GM12878 (cell line): ENCODE results near the gene OR52E6. TPM values are rescaled to one million over a fixed set of nuclear protein-coding genes. Genes with fewer than 3 reads are reported as not detected.

Experiments
- ATAC-seq: fragments of 200-7000 bp; cut with Tn5 transposase; 3 replicates; pipeline ENCODE4 v1.9.1; 2020; ENCODE audit warnings: mild to moderate bottlenecking, moderate library complexity
- BruUV-seq: library from RNA; stranded (reverse); fragments of 400-500 nt; replicated peaks from 2 replicates; lab custom pipeline; 2021; lab: Mats Ljungman, UMichigan
- CTCF ChIA-PET: fragments of 300-600 bp; sonication (Branson Sonifier 250); formaldehyde crosslinking; extraction: SDS; loops from one replicate; lab custom pipeline; 2021; ENCODE audit warnings: inconsistent platforms; lab: Yijun Ruan, JAX
- POLR2A ChIA-PET: fragments of 350-600 bp; formaldehyde crosslinking; extraction: SDS; loops from one replicate; lab custom pipeline; 2021; ENCODE audit warnings: inconsistent platforms; lab: Charles Lee
- RAD21 ChIA-PET: fragments of 300-600 bp; sonication (Branson Sonifier 250); formaldehyde crosslinking; loops from one replicate; lab custom pipeline; 2023; ENCODE audit warnings: antibody characterized with exemption; ENCODE audit not compliant: unreplicated experiment; lab: Charles Lee
- SMC1A ChIA-PET: fragments of 300-600 bp; sonication (Branson Sonifier 250); formaldehyde crosslinking; loops from one replicate; lab custom pipeline; 2023; ENCODE audit not compliant: unreplicated experiment, uncharacterized antibody; lab: Charles Lee
- DNase-seq: peaks from one replicate; pipeline ENCODE4 v3.0.0-alpha.2; 2011; ENCODE audit warnings: low read depth, low spot score
- FAIRE-seq: peaks from 3 replicates; lab custom pipeline; 2011; peaks lifted over from hg19 to GRCh38; lab: Jason Lieb, UNC
- H2AFZ ChIP-seq: 2 replicates; pipeline ENCODE4 v1.6.0; 2011; ENCODE audit warnings: low read depth, low read length, control low read depth; ENCODE audit not compliant: control insufficient read depth
- H3K27ac ChIP-seq: 2 replicates; pipeline ENCODE4 v1.5.1; 2011; ENCODE audit warnings: control low read depth; ENCODE audit not compliant: control insufficient read depth, insufficient read depth
- H3K27me3 ChIP-seq, 2 experiments: replicated peaks in 1 of 2; 2 replicates each; pipeline versions ENCODE4 v1.6.0 to v1.6.1; 2011; ENCODE audit warnings: low read length in 1 of 2; ENCODE audit not compliant: control insufficient read depth in 2 of 2, insufficient read depth in 2 of 2
- H3K36me3 ChIP-seq, 2 experiments: 2 replicates each; pipeline ENCODE4 v1.5.1; 2011; ENCODE audit warnings: low read length in 1 of 2; ENCODE audit not compliant: control insufficient read depth in 2 of 2, insufficient read depth in 2 of 2
- H3K4me1 ChIP-seq: 2 replicates; pipeline ENCODE4 v1.6.1; 2011; ENCODE audit warnings: mild to moderate bottlenecking, low read length, moderate library complexity, mixed read lengths; ENCODE audit not compliant: control insufficient read depth, insufficient read depth
- H3K4me2 ChIP-seq: 2 replicates; pipeline ENCODE4 v1.6.0; 2011; ENCODE audit warnings: control low read depth; ENCODE audit not compliant: control insufficient read depth, insufficient read depth
- H3K4me3 ChIP-seq: fragments of 200-600 bp; sonication (generic); 2 replicates; pipeline ENCODE4 v1.5.1; 2016
- H3K79me2 ChIP-seq: 2 replicates; pipeline ENCODE4 v1.6.0; 2011; ENCODE audit warnings: low read length; ENCODE audit not compliant: control insufficient read depth, insufficient read depth
- H3K9ac ChIP-seq: 2 replicates; pipeline ENCODE4 v1.8.0; 2011; ENCODE audit warnings: low read length, control low read depth, mixed read lengths; ENCODE audit not compliant: control insufficient read depth, insufficient read depth
- H3K9me3 ChIP-seq: replicated peaks from 3 replicates; pipeline ENCODE4 v1.5.1; 2011; ENCODE audit warnings: mild to moderate bottlenecking, low read length; ENCODE audit not compliant: control insufficient read depth, insufficient read depth
- H4K20me1 ChIP-seq: 2 replicates; pipeline ENCODE4 v1.6.0; 2011; ENCODE audit not compliant: control insufficient read depth, insufficient read depth
- CBFB ChIP-seq: IDR thresholded peaks from 2 replicates; pipeline ENCODE4 v1.6.1; 2016; ENCODE audit warnings: antibody characterized with exemption, low read depth
- EZH2 ChIP-seq: IDR thresholded peaks from 2 replicates; pipeline ENCODE4 v1.6.1; 2012; ENCODE audit warnings: low read depth, mild to moderate bottlenecking, control low read depth, inconsistent platforms, low read length, borderline replicate concordance; ENCODE audit not compliant: control insufficient read depth
- HDAC6 ChIP-seq: fragments of 200-600 bp; sonication (generic); IDR thresholded peaks from one replicate; pipeline ENCODE4 v1.8.0; 2017; ENCODE audit warnings: antibody characterized with exemption; ENCODE audit not compliant: unreplicated experiment
- HDGF ChIP-seq: fragments of 450-650 bp; IDR thresholded peaks from 2 replicates; pipeline ENCODE4 v1.6.1; 2016; ENCODE audit warnings: antibody characterized with exemption
- NR2C1 ChIP-seq: fragments of 450-650 bp; IDR thresholded peaks from 2 replicates; pipeline ENCODE4 v1.6.1; 2017; ENCODE audit warnings: antibody characterized with exemption, mild to moderate bottlenecking, moderate library complexity
- RBBP5 ChIP-seq: fragments of 200-600 bp; sonication (generic); conservative IDR thresholded peaks from 2 replicates; pipeline ENCODE4 v1.6.1; 2016
- SMAD5 ChIP-seq: IDR thresholded peaks from 2 replicates; pipeline ENCODE4 v1.6.1; 2016; ENCODE audit warnings: antibody characterized with exemption, low read depth
- SUZ12 ChIP-seq: fragments of 200-600 bp; sonication (generic); IDR thresholded peaks from one replicate; pipeline ENCODE4 v1.6.1; 2018; ENCODE audit warnings: antibody characterized with exemption, mild to moderate bottlenecking; ENCODE audit not compliant: unreplicated experiment
- ZBED1 ChIP-seq: IDR thresholded peaks from 2 replicates; pipeline ENCODE4 v1.6.1; 2016; ENCODE audit warnings: borderline replicate concordance
- WGBS: methylation state at CpG from one replicate; pipeline ENCODE4 v1.1.6; 2016; ENCODE audit warnings: low lambda C conversion rate; ENCODE audit not compliant: insufficient replicate concordance, insufficient coverage; ENCODE audit errors: missing lambda C conversion rate; 5-methylcytosine and 5-hydroxymethylcytosine counted together
- in situ Hi-C: fragments of 300-500 bp; cut with MboI; formaldehyde crosslinking; loops from 9 replicates; pipeline ENCODE4 v1.14.3; 2018; ENCODE audit warnings: mixed read lengths
- intact Hi-C: fragments of 100-400 bp; cut with micrococcal nuclease; formaldehyde crosslinking; loops from one replicate; pipeline ENCODE4 v1.14.2; 2022; ENCODE audit not compliant: unreplicated experiment
- polyA plus RNA-seq, 11 experiments: library from polyadenylated mRNA; depleted of rRNA in 4 of 11; unstranded in 6 of 11; stranded (reverse) in 5 of 11; fragments of >200 nt; fragmentation: Nextera tagmentation in 4 of 11; fragmentation: Illumina TruSeq in 1 of 11; extraction: Ambion mirVana in 4 of 11; extraction: Trizol in 1 of 11; gene quantifications; 1 replicate in 1 of 11; 2 replicates in 10 of 11; pipeline versions ENCODE4 v1.2.1 to v1.2.3, GENCODE V29; 2011 to 2016; ENCODE audit warnings: inconsistent platforms in 2 of 11, missing spikeins in 2 of 11, low read depth in 1 of 11
- total RNA-seq, 4 experiments: library from RNA; depleted of rRNA in 3 of 4; stranded (reverse); fragments of >200 nt in 3 of 4; fragmentation: Illumina TruSeq in 1 of 4; extraction: Trizol in 1 of 4; gene quantifications; 2 replicates each; pipeline versions ENCODE4 v1.2.1 to v1.2.3, GENCODE V29; 2013 to 2021
- TF ChIP-seq, protein P1 (sequence below): fragments of 450-650 bp; IDR thresholded peaks from 2 replicates; pipeline ENCODE4 v1.6.1; 2018; ENCODE audit warnings: borderline replicate concordance, mild to moderate bottlenecking; ENCODE audit not compliant: partially characterized antibody
- TF ChIP-seq, protein P2 (sequence below): IDR thresholded peaks from 2 replicates; pipeline ENCODE4 v1.6.1; 2011; ENCODE audit warnings: mild to moderate bottlenecking, low read depth, low read length, moderate library complexity; ENCODE audit not compliant: insufficient replicate concordance
- TF ChIP-seq, protein P3 (sequence below): IDR thresholded peaks from 2 replicates; pipeline ENCODE4 v1.6.1; 2011; ENCODE audit warnings: low read depth, low read length, improper control_type of control experiment, borderline replicate concordance
- TF ChIP-seq, protein P4 (sequence below): IDR thresholded peaks from 2 replicates; pipeline ENCODE4 v1.6.1; 2012; ENCODE audit warnings: mild to moderate bottlenecking, low read depth, low read length

The OR52E6 gene
- total and polyA plus RNA-seq, 10 of the 15 experiments (the other 5 are each of a cell fraction or from before 2014, with no cell fraction given): not detected

DNA sequence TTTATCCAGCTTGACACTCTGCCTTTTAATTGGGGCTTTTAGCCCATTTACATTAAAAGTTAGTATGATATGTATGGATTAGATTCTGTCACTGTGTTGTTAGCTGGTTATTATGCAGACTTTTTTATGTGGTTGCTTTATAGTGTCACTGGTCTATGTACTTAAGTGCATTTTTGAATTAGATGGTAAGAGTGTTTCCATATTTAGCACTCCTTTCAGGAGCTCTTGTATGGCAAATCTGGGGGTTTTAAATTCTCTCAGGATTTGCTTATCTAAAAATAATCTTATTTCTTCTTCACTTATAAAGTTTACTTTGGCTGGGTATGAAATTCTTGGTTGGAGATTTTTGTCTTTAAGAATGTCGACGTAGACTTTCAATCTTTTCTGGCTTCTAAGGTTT is 4.0 kb downstream of the OR52E6 start (continued):
- TF ChIP-seq, protein P1, sequence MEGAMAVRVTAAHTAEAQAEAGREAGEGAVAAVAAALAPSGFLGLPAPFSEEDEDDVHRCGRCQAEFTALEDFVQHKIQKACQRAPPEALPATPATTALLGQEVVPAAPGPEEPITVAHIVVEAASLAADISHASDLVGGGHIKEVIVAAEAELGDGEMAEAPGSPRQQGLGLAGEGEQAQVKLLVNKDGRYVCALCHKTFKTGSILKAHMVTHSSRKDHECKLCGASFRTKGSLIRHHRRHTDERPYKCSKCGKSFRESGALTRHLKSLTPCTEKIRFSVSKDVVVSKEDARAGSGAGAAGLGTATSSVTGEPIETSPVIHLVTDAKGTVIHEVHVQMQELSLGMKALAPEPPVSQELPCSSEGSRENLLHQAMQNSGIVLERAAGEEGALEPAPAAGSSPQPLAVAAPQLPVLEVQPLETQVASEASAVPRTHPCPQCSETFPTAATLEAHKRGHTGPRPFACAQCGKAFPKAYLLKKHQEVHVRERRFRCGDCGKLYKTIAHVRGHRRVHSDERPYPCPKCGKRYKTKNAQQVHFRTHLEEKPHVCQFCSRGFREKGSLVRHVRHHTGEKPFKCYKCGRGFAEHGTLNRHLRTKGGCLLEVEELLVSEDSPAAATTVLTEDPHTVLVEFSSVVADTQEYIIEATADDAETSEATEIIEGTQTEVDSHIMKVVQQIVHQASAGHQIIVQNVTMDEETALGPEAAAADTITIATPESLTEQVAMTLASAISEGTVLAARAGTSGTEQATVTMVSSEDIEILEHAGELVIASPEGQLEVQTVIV: no peak
- TF ChIP-seq SMAD5 (no peak), CBFB (no peak), HDAC6 (no peak)

DNA sequence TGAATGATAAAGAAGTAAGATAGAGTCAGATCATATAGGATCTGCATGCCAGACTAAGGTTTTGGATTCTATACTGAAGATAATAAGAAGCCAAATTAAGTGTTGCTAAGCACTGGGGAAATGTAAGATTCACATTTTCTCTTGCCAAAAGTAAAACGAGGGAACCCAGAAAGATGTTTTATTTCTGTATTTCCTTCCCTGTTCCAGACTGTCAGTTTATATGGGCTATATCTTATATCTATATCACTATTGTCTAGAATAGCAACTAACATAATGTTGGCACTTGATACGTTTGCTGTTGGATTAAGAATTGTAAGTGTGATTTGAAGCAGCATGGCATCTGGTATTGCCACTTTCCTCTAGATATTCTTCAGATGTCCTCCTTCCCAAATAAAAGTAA is 8.3 kb downstream of the OR52E6 start:
- Histone ChIP-seq H3K27me3 (no peaks in the 10 kb centered on the region), H3K4me1 (no peaks in the 10 kb centered on the region), H3K9me3 (no peaks in the 10 kb centered on the region), H2AFZ (no peak overlapping the region), H3K4me2 (no peak overlapping the region), H3K4me3 (no peak overlapping the region), H3K9ac (no peak overlapping the region), H4K20me1 (no peaks in the 10 kb centered on the region), H3K79me2 (no peaks in the 10 kb centered on the region), H3K36me3 (no peaks in the 10 kb centered on the region), H3K27ac (no peak overlapping the region)
- WGBS: 0% methylated on average over 2 of the region's 2 CpGs
- CTCF ChIA-PET: no interaction called here
- intact Hi-C loops (no loop called here), in situ Hi-C loops (no loop called here)
- DNase-seq: no peak
- ATAC-seq: no peak
- POLR2A ChIA-PET: no interaction called here
- BruUV-seq: no TSS peak
- RAD21 ChIA-PET: no interaction called here
- SMC1A ChIA-PET: no interaction called here
- no peak for FAIRE-seq
- TF ChIP-seq, protein P2, sequence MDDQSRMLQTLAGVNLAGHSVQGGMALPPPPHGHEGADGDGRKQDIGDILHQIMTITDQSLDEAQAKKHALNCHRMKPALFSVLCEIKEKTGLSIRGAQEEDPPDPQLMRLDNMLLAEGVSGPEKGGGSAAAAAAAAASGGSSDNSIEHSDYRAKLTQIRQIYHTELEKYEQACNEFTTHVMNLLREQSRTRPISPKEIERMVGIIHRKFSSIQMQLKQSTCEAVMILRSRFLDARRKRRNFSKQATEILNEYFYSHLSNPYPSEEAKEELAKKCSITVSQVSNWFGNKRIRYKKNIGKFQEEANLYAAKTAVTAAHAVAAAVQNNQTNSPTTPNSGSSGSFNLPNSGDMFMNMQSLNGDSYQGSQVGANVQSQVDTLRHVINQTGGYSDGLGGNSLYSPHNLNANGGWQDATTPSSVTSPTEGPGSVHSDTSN: no peak
- TF ChIP-seq EZH2: no peak
- TF ChIP-seq, protein P3, sequence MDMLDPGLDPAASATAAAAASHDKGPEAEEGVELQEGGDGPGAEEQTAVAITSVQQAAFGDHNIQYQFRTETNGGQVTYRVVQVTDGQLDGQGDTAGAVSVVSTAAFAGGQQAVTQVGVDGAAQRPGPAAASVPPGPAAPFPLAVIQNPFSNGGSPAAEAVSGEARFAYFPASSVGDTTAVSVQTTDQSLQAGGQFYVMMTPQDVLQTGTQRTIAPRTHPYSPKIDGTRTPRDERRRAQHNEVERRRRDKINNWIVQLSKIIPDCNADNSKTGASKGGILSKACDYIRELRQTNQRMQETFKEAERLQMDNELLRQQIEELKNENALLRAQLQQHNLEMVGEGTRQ: no peak
- TF ChIP-seq RBBP5: no peak
- no peak for TF ChIP-seq SUZ12
- no peak for TF ChIP-seq HDGF
- TF ChIP-seq NR2C1: no peak
- TF ChIP-seq ZBED1: no peak
- TF ChIP-seq, protein P4, sequence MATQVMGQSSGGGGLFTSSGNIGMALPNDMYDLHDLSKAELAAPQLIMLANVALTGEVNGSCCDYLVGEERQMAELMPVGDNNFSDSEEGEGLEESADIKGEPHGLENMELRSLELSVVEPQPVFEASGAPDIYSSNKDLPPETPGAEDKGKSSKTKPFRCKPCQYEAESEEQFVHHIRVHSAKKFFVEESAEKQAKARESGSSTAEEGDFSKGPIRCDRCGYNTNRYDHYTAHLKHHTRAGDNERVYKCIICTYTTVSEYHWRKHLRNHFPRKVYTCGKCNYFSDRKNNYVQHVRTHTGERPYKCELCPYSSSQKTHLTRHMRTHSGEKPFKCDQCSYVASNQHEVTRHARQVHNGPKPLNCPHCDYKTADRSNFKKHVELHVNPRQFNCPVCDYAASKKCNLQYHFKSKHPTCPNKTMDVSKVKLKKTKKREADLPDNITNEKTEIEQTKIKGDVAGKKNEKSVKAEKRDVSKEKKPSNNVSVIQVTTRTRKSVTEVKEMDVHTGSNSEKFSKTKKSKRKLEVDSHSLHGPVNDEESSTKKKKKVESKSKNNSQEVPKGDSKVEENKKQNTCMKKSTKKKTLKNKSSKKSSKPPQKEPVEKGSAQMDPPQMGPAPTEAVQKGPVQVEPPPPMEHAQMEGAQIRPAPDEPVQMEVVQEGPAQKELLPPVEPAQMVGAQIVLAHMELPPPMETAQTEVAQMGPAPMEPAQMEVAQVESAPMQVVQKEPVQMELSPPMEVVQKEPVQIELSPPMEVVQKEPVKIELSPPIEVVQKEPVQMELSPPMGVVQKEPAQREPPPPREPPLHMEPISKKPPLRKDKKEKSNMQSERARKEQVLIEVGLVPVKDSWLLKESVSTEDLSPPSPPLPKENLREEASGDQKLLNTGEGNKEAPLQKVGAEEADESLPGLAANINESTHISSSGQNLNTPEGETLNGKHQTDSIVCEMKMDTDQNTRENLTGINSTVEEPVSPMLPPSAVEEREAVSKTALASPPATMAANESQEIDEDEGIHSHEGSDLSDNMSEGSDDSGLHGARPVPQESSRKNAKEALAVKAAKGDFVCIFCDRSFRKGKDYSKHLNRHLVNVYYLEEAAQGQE: no peak
